Transverse colon (tissue), 4 donors: ENCODE results near the gene FTCDNL1. TPM values are rescaled to one million over a fixed set of nuclear protein-coding genes. Genes with fewer than 3 reads are reported as not detected.

Experiments
- DNase-seq: peaks from one replicate; pipeline ENCODE4 v3.0.0-alpha.2; 2019
- H3K27ac ChIP-seq, 4 donors: fragments of 200-600 bp; sonication (generic); 2 replicates each; pipeline ENCODE4 v1.5.1; 2016 to 2018; ENCODE audit warnings: inconsistent platforms in 4 of 4
- H3K27me3 ChIP-seq: fragments of 200-600 bp; sonication (generic); 2 replicates; pipeline ENCODE4 v1.5.1; 2017; ENCODE audit warnings: inconsistent platforms
- H3K36me3 ChIP-seq, 4 donors: fragments of 200-600 bp; sonication (generic); 2 replicates each; pipeline ENCODE4 v1.5.1; 2017 to 2019; ENCODE audit warnings: inconsistent platforms in 4 of 4
- H3K4me1 ChIP-seq, 4 donors: fragments of 200-600 bp; sonication (generic); 2 replicates each; pipeline ENCODE4 v1.5.1; 2017 to 2020; ENCODE audit warnings: inconsistent platforms in 4 of 4
- H3K4me3 ChIP-seq, 4 donors: fragments of 200-600 bp; sonication (generic); 1 replicate in 1 of 4; 2 replicates in 3 of 4; pipeline versions ENCODE4 v1.5.1 to v1.6.1; 2017 to 2019; ENCODE audit warnings: inconsistent platforms in 4 of 4
- H3K9me3 ChIP-seq, 2 donors: fragments of 200-600 bp; sonication (generic); 2 replicates each; pipeline ENCODE4 v1.5.1; 2017 to 2019; ENCODE audit warnings: inconsistent platforms in 2 of 2
- EP300 ChIP-seq: sonication (generic); formaldehyde crosslinking; IDR thresholded peaks from one replicate; pipeline ENCODE4 v1.6.1; 2017; ENCODE audit warnings: antibody characterized with exemption, low read depth
- POLR2A ChIP-seq: fragments of 450-650 bp; IDR thresholded peaks from one replicate; pipeline ENCODE4 v1.6.1; 2016; ENCODE audit warnings: antibody characterized with exemption, mild to moderate bottlenecking, moderate library complexity
- POLR2AphosphoS5 ChIP-seq, 3 donors: sonication (generic); formaldehyde crosslinking; IDR thresholded peaks; one replicate each; pipeline ENCODE4 v1.6.1; 2016; ENCODE audit warnings: antibody characterized with exemption in 3 of 3
- WGBS, 2 donors: methylation state at CpG; one replicate each; pipeline ENCODE4 v1.1.5; 2018; ENCODE audit warnings: low coverage in 1 of 2; 5-methylcytosine and 5-hydroxymethylcytosine counted together
- in situ Hi-C, 4 donors: fragments of 200-750 bp; cut with MboI; loops; one replicate each; pipeline versions ENCODE4 v1.15.0 to v1.15.1; 2017; ENCODE audit warnings: low sequenced_read_pairs in 3 of 4, low pct_ligation_motif_present in 1 of 4, low pct_unique_long_range_greater_than_20kb in 1 of 4
- intact Hi-C: fragments of 100-400 bp; cut with DNase I; formaldehyde crosslinking; loops from one replicate; pipeline ENCODE4 v1.15.1; 2023; ENCODE audit warnings: low total_unique reads
- total RNA-seq, 4 donors: library from RNA; depleted of rRNA; stranded (reverse); fragments of >200 nt; gene quantifications; one replicate each; pipeline ENCODE4 v1.1.0, GENCODE V29; 2016
- TF ChIP-seq, protein P1 (sequence below), 5 experiments: fragments of 200-600 bp in 3 of 5; fragments of 450-650 bp in 2 of 5; sonication (generic) in 3 of 5; IDR thresholded peaks; 1 replicate in 2 of 5; 2 replicates in 3 of 5; pipeline ENCODE4 v1.5.1; 2016 to 2017; ENCODE audit warnings: antibody characterized with exemption in 5 of 5, inconsistent platforms in 3 of 5, mild to moderate bottlenecking in 2 of 5, moderate library complexity in 1 of 5

The FTCDNL1 gene
- total RNA-seq, 4 donors from 2014 or later, result 1.8 to 2.7 TPM; not detected in 2

DNA sequence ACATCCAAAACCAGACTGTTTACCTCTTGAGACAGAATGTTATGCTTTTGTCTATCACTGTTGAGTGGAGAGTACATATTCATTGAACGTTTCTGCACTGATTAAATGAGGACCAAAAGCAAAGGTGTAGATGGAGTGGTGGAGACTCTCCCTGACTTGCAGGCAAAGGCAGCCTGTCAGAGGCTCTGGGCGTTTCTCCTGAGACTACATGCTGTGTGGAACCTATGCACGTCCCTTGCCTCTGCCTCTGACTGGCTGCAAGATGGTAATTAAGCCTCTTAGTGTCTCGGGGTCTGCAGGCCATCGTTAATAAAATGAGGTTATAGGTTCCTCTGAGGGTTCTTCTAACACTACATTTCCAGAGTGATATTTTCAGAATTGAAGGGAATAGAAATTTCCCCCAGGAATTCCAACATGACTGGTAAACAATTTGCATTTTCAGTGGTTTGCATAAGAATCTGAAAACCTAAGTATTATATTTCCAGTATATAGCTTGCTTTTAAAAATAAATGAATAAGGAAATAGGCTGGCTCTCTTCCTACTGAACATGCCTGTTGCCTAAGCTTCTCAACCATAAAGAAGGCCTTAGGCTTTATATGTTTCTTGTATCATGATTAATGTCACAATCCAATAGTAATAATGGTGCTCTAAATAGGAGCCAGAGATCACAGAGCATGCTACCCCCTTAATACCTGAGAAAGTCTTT lies 107.4 kb downstream of the FTCDNL1 start:
- no peak for DNase-seq
- no peaks in the 10 kb centered on the region for H3K9me3 ChIP-seq
- no peak overlapping the region for H3K4me3 ChIP-seq
- in situ Hi-C loops, result loop anchor here in 3 of 4 donors (10.0 to 25.0 kb wide), 3 partner anchors 256 to 1431 kb away; no protein-coding TSS in a partner anchor
- H3K4me1 ChIP-seq, result peaks cover 6 to 17% (median 14%) of the 10 kb centered on the region in 4 donors
- no peaks in the 10 kb centered on the region for H3K36me3 ChIP-seq
- 70 to 74% methylated on average over 5 of the region's 5 CpGs for WGBS, 2 donors
- TF ChIP-seq, protein P1, sequence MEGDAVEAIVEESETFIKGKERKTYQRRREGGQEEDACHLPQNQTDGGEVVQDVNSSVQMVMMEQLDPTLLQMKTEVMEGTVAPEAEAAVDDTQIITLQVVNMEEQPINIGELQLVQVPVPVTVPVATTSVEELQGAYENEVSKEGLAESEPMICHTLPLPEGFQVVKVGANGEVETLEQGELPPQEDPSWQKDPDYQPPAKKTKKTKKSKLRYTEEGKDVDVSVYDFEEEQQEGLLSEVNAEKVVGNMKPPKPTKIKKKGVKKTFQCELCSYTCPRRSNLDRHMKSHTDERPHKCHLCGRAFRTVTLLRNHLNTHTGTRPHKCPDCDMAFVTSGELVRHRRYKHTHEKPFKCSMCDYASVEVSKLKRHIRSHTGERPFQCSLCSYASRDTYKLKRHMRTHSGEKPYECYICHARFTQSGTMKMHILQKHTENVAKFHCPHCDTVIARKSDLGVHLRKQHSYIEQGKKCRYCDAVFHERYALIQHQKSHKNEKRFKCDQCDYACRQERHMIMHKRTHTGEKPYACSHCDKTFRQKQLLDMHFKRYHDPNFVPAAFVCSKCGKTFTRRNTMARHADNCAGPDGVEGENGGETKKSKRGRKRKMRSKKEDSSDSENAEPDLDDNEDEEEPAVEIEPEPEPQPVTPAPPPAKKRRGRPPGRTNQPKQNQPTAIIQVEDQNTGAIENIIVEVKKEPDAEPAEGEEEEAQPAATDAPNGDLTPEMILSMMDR (IDR thresholded peaks at IDR 0.05), result no peak
- TF ChIP-seq POLR2AphosphoS5 (IDR thresholded peaks at IDR 0.05), result no peak
- TF ChIP-seq EP300, result no peak
- TF ChIP-seq POLR2A, result no peak
- intact Hi-C loops, result no loop called here
- H3K27me3 ChIP-seq, result no peaks in the 10 kb centered on the region
- no peak overlapping the region for H3K27ac ChIP-seq

DNA sequence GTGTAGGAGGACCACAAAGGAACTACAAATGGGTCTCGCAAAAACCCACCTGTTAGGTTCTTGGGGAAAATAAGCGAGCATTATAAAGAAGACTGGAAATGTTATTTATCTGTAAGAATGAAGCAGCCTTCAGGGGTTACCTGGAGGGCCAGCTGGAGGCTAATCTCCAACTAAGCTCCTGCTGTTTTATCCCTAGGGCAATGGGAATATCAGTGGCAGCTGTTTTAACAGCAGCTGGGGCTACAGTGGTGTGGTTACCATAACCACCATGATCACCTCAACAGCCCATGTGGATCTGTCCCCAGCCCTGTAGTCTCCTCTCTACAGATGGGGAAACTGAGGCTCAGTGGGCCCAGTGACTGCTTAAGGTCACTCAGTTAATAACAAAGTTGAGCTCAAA lies 108.1 kb downstream of the FTCDNL1 start:
- in situ Hi-C loops, result loop anchor here in 3 of 4 donors (10.0 to 25.0 kb wide), 3 partner anchors 256 to 1431 kb away; no protein-coding TSS in a partner anchor
- TF ChIP-seq POLR2A, result no peak
- TF ChIP-seq, protein P1 (IDR thresholded peaks at IDR 0.05), result no peak
- TF ChIP-seq EP300, result no peak

GRCh38 chr2:199740111-199740428 lies 110.9 kb downstream of the FTCDNL1 start:
- H3K4me1 ChIP-seq, result peaks cover 6 to 26% (median 21%) of the 10 kb centered on the region in 4 donors
- intact Hi-C loops (no loop called here), in situ Hi-C loops (loop anchor here in 3 of 4 donors (10.0 to 25.0 kb wide), 3 partner anchors 253 to 1428 kb away; no protein-coding TSS in a partner anchor)
- H3K27me3 ChIP-seq, result no peaks in the 10 kb centered on the region
- TF ChIP-seq POLR2AphosphoS5 (IDR thresholded peaks at IDR 0.05), result no peak
- TF ChIP-seq EP300, result no peak
- no peak for TF ChIP-seq POLR2A
- TF ChIP-seq, protein P1 (IDR thresholded peaks at IDR 0.05), result peak in 1 of 5 experiments; percentile 19
- H3K4me3 ChIP-seq, result peak overlapping the region in 1 of 4 donors; percentile 21
- no peaks in the 10 kb centered on the region for H3K9me3 ChIP-seq
- 39% methylated on average over 5 of the region's 5 CpGs; no CpG with 5 or more reads in 1 of the 2 donors for WGBS, 2 donors
- H3K27ac ChIP-seq, result peak overlapping the region in 1 of 4 donors; percentile 22
- no peak for DNase-seq
- H3K36me3 ChIP-seq, result no peaks in the 10 kb centered on the region

More for the DNA sequence above, 108.1 kb downstream of the FTCDNL1 start:
- no peak overlapping the region for H3K4me3 ChIP-seq
- H3K4me1 ChIP-seq, result peaks cover 6 to 24% (median 20%) of the 10 kb centered on the region in 4 donors
- no peak for DNase-seq
- H3K27ac ChIP-seq, result no peak overlapping the region
- H3K36me3 ChIP-seq, result no peaks in the 10 kb centered on the region
- H3K27me3 ChIP-seq, result no peaks in the 10 kb centered on the region
- WGBS, 2 donors, result 86 to 90% methylated on average over 2 of the region's 2 CpGs
- no peaks in the 10 kb centered on the region for H3K9me3 ChIP-seq
- intact Hi-C loops, result no loop called here

DNA sequence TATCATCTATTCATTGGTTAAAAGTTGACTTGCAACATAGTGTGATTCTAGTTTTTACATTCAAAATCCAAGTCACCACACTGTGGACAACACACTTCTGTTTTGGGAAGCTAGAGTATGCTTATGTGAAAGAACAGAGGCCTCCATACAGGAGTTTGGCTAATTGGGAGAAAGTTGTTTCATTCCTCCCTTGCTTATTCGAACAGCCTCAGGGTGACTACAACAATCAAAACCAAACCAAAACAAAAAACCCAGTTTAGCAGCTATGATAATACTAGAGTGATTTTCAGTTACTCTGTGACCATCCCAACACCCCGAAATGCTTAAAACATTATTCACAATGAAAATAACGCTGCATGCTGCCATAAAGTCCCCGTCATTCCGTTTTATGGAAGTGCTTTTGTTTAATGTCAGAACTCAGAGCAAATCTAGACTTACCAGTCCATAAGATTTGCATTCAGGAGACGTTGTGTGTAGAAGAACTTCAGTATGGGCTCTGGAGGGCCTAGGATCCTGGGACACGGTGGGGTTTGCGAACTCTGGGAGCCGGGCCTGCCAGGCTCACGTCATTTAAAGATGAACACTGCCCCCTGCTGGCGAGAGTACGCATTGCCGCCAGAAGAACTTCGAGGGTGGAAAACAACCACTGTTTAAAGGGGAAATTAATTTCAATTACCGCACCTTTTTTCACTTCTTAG lies 111.4 kb downstream of the FTCDNL1 start:
- Histone ChIP-seq H3K4me1 (peaks cover 6 to 26% (median 21%) of the 10 kb centered on the region in 4 donors), H3K27me3 (no peaks in the 10 kb centered on the region), H3K9me3 (no peaks in the 10 kb centered on the region), H3K36me3 (no peaks in the 10 kb centered on the region), H3K4me3 (peak overlapping the region in 2 of 4 donors; percentile 1 to 21), H3K27ac (peak overlapping the region; percentile 27 to 62 (median 57))
- peak; percentile 85 for DNase-seq
- in situ Hi-C loops (loop anchor here in 3 of 4 donors (10.0 to 25.0 kb wide), 3 partner anchors 252 to 1427 kb away; no protein-coding TSS in a partner anchor), intact Hi-C loops (no loop called here)
- 17 to 51% methylated on average over 3 to 15 of the region's 15 CpGs for WGBS, 2 donors
- no peak for TF ChIP-seq EP300
- TF ChIP-seq, protein P1 (IDR thresholded peaks at IDR 0.05), result peak; percentile 92 to 98 (median 96)
- no peak for TF ChIP-seq POLR2AphosphoS5 (IDR thresholded peaks at IDR 0.05)
- no peak for TF ChIP-seq POLR2A
